GM06990 (cell line): Measurements from ENCODE around the gene ZNF324.
"Not testable (repeated sequence)": the region's sequence is repeated elsewhere in the genome, so short reads cannot be mapped to it uniquely, and the experiment has no call there.

ENCODE experiments used
- DNase-seq: peaks from one replicate; pipeline ENCODE4 v3.0.0-alpha.2; 2011; ENCODE audit not compliant: insufficient read length; ENCODE audit errors: extremely low read depth
- H3K27me3 ChIP-seq: replicated peaks from 2 replicates; pipeline ENCODE4 v1.6.0; 2011; ENCODE audit warnings: low read length; ENCODE audit not compliant: control insufficient read depth, insufficient read depth
- H3K36me3 ChIP-seq: 2 replicates; pipeline ENCODE4 v1.5.1; 2011; ENCODE audit warnings: low read length; ENCODE audit not compliant: control insufficient read depth, insufficient read depth
- H3K4me3 ChIP-seq: replicated peaks from 2 replicates; pipeline ENCODE4 v1.5.1; 2011; ENCODE audit warnings: low read depth, mild to moderate bottlenecking, control low read depth, low read length
- CTCF ChIP-seq: IDR thresholded peaks from 2 replicates; pipeline ENCODE4 v1.5.1; 2011; ENCODE audit warnings: low read length, control low read depth, mild to moderate bottlenecking, inconsistent platforms; ENCODE audit not compliant: insufficient read depth, poor library complexity, severe bottlenecking

Gene ZNF324

GRCh38 chr19:58483776-58484175 lies 16.9 kb downstream of the ZNF324 start:
- TF ChIP-seq CTCF = no peak
- H3K4me3 ChIP-seq = no peak overlapping the region
- no peaks in the 10 kb centered on the region for H3K27me3 ChIP-seq
- DNase-seq = no peak
- peaks cover 6% of the 10 kb centered on the region; the same call in 1 of the 2 replicates for H3K36me3 ChIP-seq

GRCh38 chr19:58484349-58484748 lies 17.5 kb downstream of the ZNF324 start:
- DNase-seq, H3K27me3 ChIP-seq: not testable (repeated sequence)

GRCh38 chr19:58491393-58491792 lies 24.5 kb downstream of the ZNF324 start:
- Histone ChIP-seq H3K27me3 (no peaks in the 10 kb centered on the region), H3K36me3 (no peaks in the 10 kb centered on the region), H3K4me3 (no peak overlapping the region)
- no peak for TF ChIP-seq CTCF
- no peak for DNase-seq

More at GRCh38 chr19:58484349-58484748, 17.5 kb downstream of the ZNF324 start:
- not testable (repeated sequence) for H3K4me3 ChIP-seq, H3K36me3 ChIP-seq
- TF ChIP-seq CTCF = peak; percentile 11

- no peak overlapping the region for H3K4me3 ChIP-seq
- DNase-seq = no peak
- TF ChIP-seq CTCF = no peak
- H3K27me3 ChIP-seq = no peaks in the 10 kb centered on the region
- no peaks in the 10 kb centered on the region for H3K36me3 ChIP-seq
These were observed 25.4 kb downstream of the ZNF324 start for GRCh38 chr19:58492265-58492664.

GRCh38 chr19:58497634-58498170 lies 30.8 kb downstream of the ZNF324 start:
- H3K27me3 ChIP-seq = no peaks in the 10 kb centered on the region
- DNase-seq = no peak
- H3K36me3 ChIP-seq = no peaks in the 10 kb centered on the region
- no peak for TF ChIP-seq CTCF
- H3K4me3 ChIP-seq = no peak overlapping the region

GRCh38 chr19:58498316-58499020 lies 31.6 kb downstream of the ZNF324 start:
- Histone ChIP-seq H3K36me3 (no peaks in the 10 kb centered on the region), H3K4me3 (peak overlapping the region; percentile 66), H3K27me3 (no peaks in the 10 kb centered on the region)
- TF ChIP-seq CTCF = no peak
- no peak for DNase-seq
